ENCODE data around the gene AP2B1.
"Not testable (repeated sequence)": the region's sequence is repeated elsewhere in the genome, so short reads cannot be mapped to it uniquely, and the experiment has no call there.

The AP2B1 gene

GRCh38 chr17:35569405-35569804 lies 17.7 kb upstream of the AP2B1 start:
- in situ Hi-C loops (cut with MboI; ENCODE audit: low sequenced_read_pairs) = no loop called here

GRCh38 chr17:35575759-35576158 lies 11.4 kb upstream of the AP2B1 start:
- in situ Hi-C loops (cut with MboI; ENCODE audit: low sequenced_read_pairs) = no loop called here

- in situ Hi-C loops (cut with MboI; ENCODE audit: low sequenced_read_pairs) = no loop called here
These were observed 9.3 kb upstream of the AP2B1 start for GRCh38 chr17:35577830-35578196.

GRCh38 chr17:35578197-35578928 lies 8.8 kb upstream of the AP2B1 start, which contains the start of gene PEX12:
TSS of gene PEX12 (minus strand) at chr17:35578571. CDS start at chr17:35578021, 550 bp downstream.
- in situ Hi-C loops (cut with MboI; ENCODE audit: low sequenced_read_pairs) = no loop called here

- in situ Hi-C loops (cut with MboI; ENCODE audit: low sequenced_read_pairs) = no loop called here
These were observed 8.1 kb upstream of the AP2B1 start for GRCh38 chr17:35578929-35579432.

- in situ Hi-C loops (cut with MboI; ENCODE audit: low sequenced_read_pairs) = no loop called here
These were observed 3.1 kb upstream of the AP2B1 start for GRCh38 chr17:35584061-35584460.

GRCh38 chr17:35586569-35587073 lies 501 bp upstream of the AP2B1 start:
- in situ Hi-C loops (cut with MboI; ENCODE audit: low sequenced_read_pairs) = no loop called here

GRCh38 chr17:35588196-35588920 lies 1.2 kb downstream of the AP2B1 start:
- in situ Hi-C loops (cut with MboI; ENCODE audit: low sequenced_read_pairs) = no loop called here

- in situ Hi-C loops (cut with MboI; ENCODE audit: low sequenced_read_pairs) = no loop called here
These were observed 8.9 kb downstream of the AP2B1 start for GRCh38 chr17:35596072-35596471.

- in situ Hi-C loops (cut with MboI; ENCODE audit: low sequenced_read_pairs) = no loop called here
These were observed 9.6 kb downstream of the AP2B1 start for GRCh38 chr17:35596530-35597233.

GRCh38 chr17:35597604-35598003 lies 10.5 kb downstream of the AP2B1 start:
- in situ Hi-C loops (cut with MboI; ENCODE audit: low sequenced_read_pairs) = no loop called here

- in situ Hi-C loops (cut with MboI; ENCODE audit: low sequenced_read_pairs) = no loop called here
These were observed 16.6 kb downstream of the AP2B1 start for GRCh38 chr17:35603674-35604073.

- in situ Hi-C loops (cut with MboI; ENCODE audit: low sequenced_read_pairs) = no loop called here
These were observed 18.6 kb downstream of the AP2B1 start for GRCh38 chr17:35605678-35606077.

GRCh38 chr17:35607239-35607847 lies 20.2 kb downstream of the AP2B1 start:
- in situ Hi-C loops (cut with MboI; ENCODE audit: low sequenced_read_pairs) = no loop called here

- in situ Hi-C loops (cut with MboI; ENCODE audit: low sequenced_read_pairs) = no loop called here
These were observed 22.7 kb downstream of the AP2B1 start for GRCh38 chr17:35609831-35610230.

- in situ Hi-C loops (cut with MboI; ENCODE audit: low sequenced_read_pairs) = not testable (repeated sequence)
These were observed 23.6 kb downstream of the AP2B1 start for GRCh38 chr17:35610746-35611145.

GRCh38 chr17:35612924-35613521 lies 25.9 kb downstream of the AP2B1 start:
- in situ Hi-C loops (cut with MboI; ENCODE audit: low sequenced_read_pairs) = no loop called here

GRCh38 chr17:35614810-35615209 lies 27.7 kb downstream of the AP2B1 start:
- in situ Hi-C loops (cut with MboI; ENCODE audit: low sequenced_read_pairs) = no loop called here

GRCh38 chr17:35616536-35616935 lies 29.4 kb downstream of the AP2B1 start:
- in situ Hi-C loops (cut with MboI; ENCODE audit: low sequenced_read_pairs) = no loop called here

- in situ Hi-C loops (cut with MboI; ENCODE audit: low sequenced_read_pairs) = no loop called here
These were observed 30.4 kb downstream of the AP2B1 start for GRCh38 chr17:35617505-35617904.

- in situ Hi-C loops (cut with MboI; ENCODE audit: low sequenced_read_pairs) = no loop called here
These were observed 31.5 kb downstream of the AP2B1 start for GRCh38 chr17:35618628-35619027.

Measured in hTERT RPE-1 (cell line).